ENCODE results near the gene SGMS1. TPM values are rescaled to one million over a fixed set of nuclear protein-coding genes. Genes with fewer than 3 reads are reported as not detected.

Gene SGMS1
- total and polyA plus RNA-seq, 3 donors from 2014 or later = 30.6 to 90.9 (median 63.2) TPM

DNA sequence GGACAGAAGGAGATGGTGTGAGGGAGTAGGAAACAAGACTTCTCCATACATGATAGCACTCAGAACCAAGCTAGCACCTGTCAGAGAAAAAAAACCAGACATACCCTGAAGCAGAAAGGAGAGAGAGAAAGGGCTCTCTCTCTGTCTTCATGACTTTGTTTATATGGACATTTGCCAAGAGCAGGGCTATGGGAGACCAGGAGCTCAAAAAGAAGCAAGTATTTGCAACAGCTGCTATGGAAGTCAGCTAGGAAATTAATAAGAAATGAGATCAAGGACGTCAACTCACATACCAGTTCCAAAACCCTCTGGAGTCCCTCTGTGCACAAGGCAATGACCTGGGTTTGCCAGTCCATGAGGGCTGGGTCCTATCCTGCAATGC, 111.6 kb downstream of the SGMS1 start:
- WGBS, 2 donors = 35 to 53% methylated on average over 1 of the region's 1 CpG
- no peak for TF ChIP-seq POLR2A (IDR thresholded peaks at IDR 0.05)
- TF ChIP-seq, protein P1, sequence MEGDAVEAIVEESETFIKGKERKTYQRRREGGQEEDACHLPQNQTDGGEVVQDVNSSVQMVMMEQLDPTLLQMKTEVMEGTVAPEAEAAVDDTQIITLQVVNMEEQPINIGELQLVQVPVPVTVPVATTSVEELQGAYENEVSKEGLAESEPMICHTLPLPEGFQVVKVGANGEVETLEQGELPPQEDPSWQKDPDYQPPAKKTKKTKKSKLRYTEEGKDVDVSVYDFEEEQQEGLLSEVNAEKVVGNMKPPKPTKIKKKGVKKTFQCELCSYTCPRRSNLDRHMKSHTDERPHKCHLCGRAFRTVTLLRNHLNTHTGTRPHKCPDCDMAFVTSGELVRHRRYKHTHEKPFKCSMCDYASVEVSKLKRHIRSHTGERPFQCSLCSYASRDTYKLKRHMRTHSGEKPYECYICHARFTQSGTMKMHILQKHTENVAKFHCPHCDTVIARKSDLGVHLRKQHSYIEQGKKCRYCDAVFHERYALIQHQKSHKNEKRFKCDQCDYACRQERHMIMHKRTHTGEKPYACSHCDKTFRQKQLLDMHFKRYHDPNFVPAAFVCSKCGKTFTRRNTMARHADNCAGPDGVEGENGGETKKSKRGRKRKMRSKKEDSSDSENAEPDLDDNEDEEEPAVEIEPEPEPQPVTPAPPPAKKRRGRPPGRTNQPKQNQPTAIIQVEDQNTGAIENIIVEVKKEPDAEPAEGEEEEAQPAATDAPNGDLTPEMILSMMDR (IDR thresholded peaks at IDR 0.05) = no peak
- Histone ChIP-seq H3K4me1 (peaks cover 27% of the 10 kb centered on the region), H3K36me3 (ENCODE audit: low read depth, missing control alignments) (no peaks in the 10 kb centered on the region), H3K27me3 (no peaks in the 10 kb centered on the region), H3K27ac (no peak overlapping the region), H3K4me3 (no peak overlapping the region), H3K9me3 (no peaks in the 10 kb centered on the region)
- intact Hi-C loops (cut with DNase I; ENCODE audit: low total_unique reads) = no loop called here
- no peak for DNase-seq

DNA sequence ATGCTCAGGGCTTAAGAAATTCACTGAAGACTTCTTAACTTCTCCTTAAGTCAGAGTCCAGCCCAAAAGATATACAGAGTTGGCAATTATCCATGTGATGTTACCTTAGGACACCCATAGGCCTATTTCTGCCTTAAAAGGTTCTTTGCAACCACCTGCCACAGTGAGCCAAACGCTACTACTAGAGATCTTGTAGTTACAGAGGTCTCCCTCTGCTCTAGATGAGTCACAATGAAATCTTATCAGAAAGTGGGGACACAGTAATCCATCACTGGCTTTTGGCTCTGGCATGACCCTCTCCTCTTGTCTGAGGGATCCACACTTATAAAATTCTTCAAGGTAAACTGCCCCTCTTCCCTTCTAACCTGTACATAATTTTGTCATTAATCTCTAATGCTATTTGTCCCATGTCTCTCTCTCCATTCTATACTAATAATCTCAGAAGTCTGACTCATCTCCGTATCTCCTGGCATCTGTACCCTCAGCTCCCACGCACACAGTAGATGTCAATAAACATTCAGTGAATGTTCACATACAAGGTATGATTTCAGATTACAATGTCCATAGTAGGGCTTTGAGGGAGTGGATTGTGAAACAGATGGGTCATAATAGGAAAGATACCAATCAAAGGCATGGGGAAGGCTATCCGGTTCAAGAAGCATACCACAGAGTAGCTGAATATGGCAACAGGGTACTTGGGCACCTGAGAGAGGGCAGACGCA, 112.1 kb downstream of the SGMS1 start:
- no peak for DNase-seq
- Histone ChIP-seq H3K36me3 (ENCODE audit: low read depth, missing control alignments) (no peaks in the 10 kb centered on the region), H3K4me1 (peaks cover 32% of the 10 kb centered on the region), H3K9me3 (no peaks in the 10 kb centered on the region), H3K27ac (no peak overlapping the region), H3K4me3 (no peak overlapping the region), H3K27me3 (no peaks in the 10 kb centered on the region)
- intact Hi-C loops (cut with DNase I; ENCODE audit: low total_unique reads) = no loop called here
- 67 to 80% methylated on average over 5 of the region's 5 CpGs for WGBS, 2 donors
- TF ChIP-seq, protein P1 (IDR thresholded peaks at IDR 0.05) = no peak
- no peak for TF ChIP-seq POLR2A (IDR thresholded peaks at IDR 0.05)

- H3K9me3 ChIP-seq = no peaks in the 10 kb centered on the region
- no peak overlapping the region for H3K4me3 ChIP-seq
- DNase-seq = no peak
- intact Hi-C loops (cut with DNase I; ENCODE audit: low total_unique reads) = no loop called here
- H3K27me3 ChIP-seq = no peaks in the 10 kb centered on the region
- no peaks in the 10 kb centered on the region for H3K36me3 ChIP-seq (ENCODE audit: low read depth, missing control alignments)
- peaks cover 35% of the 10 kb centered on the region for H3K4me1 ChIP-seq
- no peak overlapping the region for H3K27ac ChIP-seq
- 78 to 79% methylated on average over 3 of the region's 3 CpGs for WGBS, 2 donors
- TF ChIP-seq POLR2A (IDR thresholded peaks at IDR 0.05) = no peak
- TF ChIP-seq, protein P1 (IDR thresholded peaks at IDR 0.05) = no peak
Measured at GRCh38 chr10:50510517-50511473, 113.0 kb downstream of the SGMS1 start.

DNA sequence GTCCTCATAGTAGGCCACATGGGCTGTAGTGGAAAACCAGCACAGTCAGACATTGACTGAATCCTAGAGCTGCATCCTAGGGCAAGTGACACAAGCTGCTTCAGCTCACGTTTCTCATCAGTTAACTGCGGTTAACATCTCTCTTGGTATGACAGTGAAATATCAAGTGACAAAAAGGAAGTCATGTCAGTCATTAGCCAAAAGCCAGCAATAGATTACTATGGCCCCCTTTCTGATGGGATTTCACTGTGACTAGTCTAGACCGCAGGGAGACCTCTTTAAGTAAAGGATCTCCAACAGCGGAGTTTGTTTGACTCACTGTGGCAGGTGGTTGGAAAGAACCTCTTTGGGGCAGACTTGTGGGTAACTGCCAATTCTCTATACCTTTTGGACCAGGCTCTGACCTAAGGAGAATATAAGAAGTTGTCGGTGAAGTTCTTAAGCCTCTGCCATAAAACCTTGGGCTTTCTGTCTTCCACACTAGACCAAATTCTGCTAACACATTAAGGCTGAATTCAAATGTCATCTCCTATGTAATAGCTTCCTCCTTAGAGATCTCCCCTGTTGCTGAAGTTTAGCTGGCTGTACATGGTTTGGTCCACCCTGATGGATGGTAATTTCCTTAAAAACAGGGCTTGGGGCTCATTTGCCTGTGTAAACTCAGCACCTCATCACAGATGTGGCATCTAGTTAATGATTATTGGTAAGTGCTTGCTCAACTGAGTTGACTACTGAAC, 115.3 kb downstream of the SGMS1 start:
- Histone ChIP-seq H3K27ac (peak overlapping the region; percentile 2 to 71), H3K9me3 (no peaks in the 10 kb centered on the region), H3K4me3 (no peak overlapping the region), H3K36me3 (ENCODE audit: low read depth, missing control alignments) (no peaks in the 10 kb centered on the region), H3K27me3 (no peaks in the 10 kb centered on the region), H3K4me1 (peaks cover 41% of the 10 kb centered on the region)
- intact Hi-C loops (cut with DNase I; ENCODE audit: low total_unique reads) = no loop called here
- TF ChIP-seq, protein P1 (IDR thresholded peaks at IDR 0.05) = no peak
- TF ChIP-seq POLR2A (IDR thresholded peaks at IDR 0.05) = no peak
- no peak for DNase-seq
- WGBS, 2 donors = 88 to 98% methylated on average over 5 of the region's 5 CpGs

Measured in testis (tissue), 3 donors.